Smooth muscle cell (in vitro differentiated cells): Measurements from ENCODE around the gene PRDM16. TPM values are rescaled to one million over a fixed set of nuclear protein-coding genes. Genes with fewer than 3 reads are reported as not detected.

ENCODE experiments used
- DNase-seq: peaks from one replicate; lab custom pipeline; 2025; ENCODE audit not compliant: unreplicated experiment; lab: John Stamatoyannopoulos, UW
- H2AFZ ChIP-seq: fragments of 200-600 bp; sonication (generic); 2 replicates; pipeline ENCODE4 v1.6.0; 2016; ENCODE audit warnings: antibody characterized with exemption, low read depth, mild to moderate bottlenecking
- H3F3A ChIP-seq: fragments of 200-600 bp; sonication (generic); 2 replicates; pipeline ENCODE4 v1.6.0; 2017; ENCODE audit warnings: antibody characterized with exemption, low read depth
- H3K27ac ChIP-seq: fragments of 200-600 bp; sonication (generic); 2 replicates; pipeline ENCODE4 v1.5.1; 2016; ENCODE audit warnings: low read depth, mild to moderate bottlenecking
- H3K27me3 ChIP-seq: fragments of 200-600 bp; sonication (generic); 2 replicates; pipeline ENCODE4 v1.6.1; 2016; ENCODE audit warnings: low read depth, mild to moderate bottlenecking
- H3K36me3 ChIP-seq: fragments of 200-600 bp; sonication (generic); 2 replicates; pipeline ENCODE4 v1.5.1; 2016; ENCODE audit warnings: low read depth
- H3K4me1 ChIP-seq: fragments of 200-600 bp; sonication (generic); 2 replicates; pipeline ENCODE4 v1.5.1; 2016; ENCODE audit warnings: low read depth
- H3K4me2 ChIP-seq: fragments of 200-600 bp; sonication (generic); 2 replicates; pipeline ENCODE4 v1.6.0; 2016; ENCODE audit warnings: mild to moderate bottlenecking
- H3K4me3 ChIP-seq: fragments of 200-600 bp; sonication (generic); 2 replicates; pipeline ENCODE4 v1.5.1; 2016; ENCODE audit warnings: mild to moderate bottlenecking
- H3K79me2 ChIP-seq: fragments of 200-600 bp; sonication (generic); 2 replicates; pipeline ENCODE4 v1.6.0; 2016; ENCODE audit warnings: low read depth, mild to moderate bottlenecking
- H3K9ac ChIP-seq: fragments of 200-600 bp; sonication (generic); 2 replicates; pipeline ENCODE4 v1.6.0; 2016; ENCODE audit warnings: low read depth
- H3K9me3 ChIP-seq: fragments of 200-600 bp; sonication (generic); replicated peaks from 2 replicates; pipeline ENCODE4 v1.5.1; 2016; ENCODE audit warnings: low read depth
- H4K20me1 ChIP-seq: fragments of 200-600 bp; sonication (generic); 2 replicates; pipeline ENCODE4 v1.6.0; 2016; ENCODE audit warnings: low read depth
- WGBS: methylation state at CpG from one replicate; pipeline ENCODE4 v1.1.7; 2016; ENCODE audit warnings: low lambda C conversion rate; 5-methylcytosine and 5-hydroxymethylcytosine counted together
- polyA plus RNA-seq: library from polyadenylated mRNA; unstranded; fragments of >200 nt; fragmentation: Nextera tagmentation; extraction: Ambion mirVana; gene quantifications from 2 replicates; pipeline ENCODE4 v1.2.1, GENCODE V29; 2016
- total RNA-seq: library from RNA; depleted of rRNA; stranded (reverse); fragments of >200 nt; gene quantifications from 2 replicates; pipeline ENCODE4 v1.2.3, GENCODE V29; 2014
- TF ChIP-seq, protein P1 (sequence below): fragments of 200-600 bp; sonication (generic); IDR thresholded peaks from 2 replicates; pipeline ENCODE4 v1.5.1; 2017; ENCODE audit warnings: borderline replicate concordance, mild to moderate bottlenecking, antibody characterized with exemption; ENCODE audit not compliant: insufficient read depth, poor library complexity, severe bottlenecking

The PRDM16 gene
- total and polyA plus RNA-seq, 2 experiments from 2014 or later, result 0.72 to 1.3 TPM

GRCh38 chr1:3277011-3277471 lies 208.0 kb downstream of the PRDM16 start:
- no peak overlapping the region for H3K4me2 ChIP-seq
- H3K27me3 ChIP-seq, result no peaks in the 10 kb centered on the region
- H2AFZ ChIP-seq, result no peak overlapping the region
- H3K9me3 ChIP-seq, result no peaks in the 10 kb centered on the region
- H3F3A ChIP-seq, result no peaks in the 10 kb centered on the region
- H3K36me3 ChIP-seq, result no peaks in the 10 kb centered on the region
- WGBS, result 85% methylated on average over 13 of the region's 15 CpGs
- H3K79me2 ChIP-seq, result no peaks in the 10 kb centered on the region
- no peaks in the 10 kb centered on the region for H4K20me1 ChIP-seq
- H3K9ac ChIP-seq, result no peak overlapping the region
- TF ChIP-seq, protein P1, sequence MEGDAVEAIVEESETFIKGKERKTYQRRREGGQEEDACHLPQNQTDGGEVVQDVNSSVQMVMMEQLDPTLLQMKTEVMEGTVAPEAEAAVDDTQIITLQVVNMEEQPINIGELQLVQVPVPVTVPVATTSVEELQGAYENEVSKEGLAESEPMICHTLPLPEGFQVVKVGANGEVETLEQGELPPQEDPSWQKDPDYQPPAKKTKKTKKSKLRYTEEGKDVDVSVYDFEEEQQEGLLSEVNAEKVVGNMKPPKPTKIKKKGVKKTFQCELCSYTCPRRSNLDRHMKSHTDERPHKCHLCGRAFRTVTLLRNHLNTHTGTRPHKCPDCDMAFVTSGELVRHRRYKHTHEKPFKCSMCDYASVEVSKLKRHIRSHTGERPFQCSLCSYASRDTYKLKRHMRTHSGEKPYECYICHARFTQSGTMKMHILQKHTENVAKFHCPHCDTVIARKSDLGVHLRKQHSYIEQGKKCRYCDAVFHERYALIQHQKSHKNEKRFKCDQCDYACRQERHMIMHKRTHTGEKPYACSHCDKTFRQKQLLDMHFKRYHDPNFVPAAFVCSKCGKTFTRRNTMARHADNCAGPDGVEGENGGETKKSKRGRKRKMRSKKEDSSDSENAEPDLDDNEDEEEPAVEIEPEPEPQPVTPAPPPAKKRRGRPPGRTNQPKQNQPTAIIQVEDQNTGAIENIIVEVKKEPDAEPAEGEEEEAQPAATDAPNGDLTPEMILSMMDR, result no peak
- H3K4me3 ChIP-seq, result no peak overlapping the region
- no peak for DNase-seq
- H3K4me1 ChIP-seq, result no peaks in the 10 kb centered on the region
- no peak overlapping the region for H3K27ac ChIP-seq

- H2AFZ ChIP-seq, result no peak overlapping the region
- H3K27me3 ChIP-seq, result no peaks in the 10 kb centered on the region
- H3K36me3 ChIP-seq, result no peaks in the 10 kb centered on the region
- TF ChIP-seq, protein P1, result no peak
- no peaks in the 10 kb centered on the region for H3K79me2 ChIP-seq
- WGBS, result 90% methylated on average over 19 of the region's 19 CpGs
- H3K9ac ChIP-seq, result no peak overlapping the region
- no peaks in the 10 kb centered on the region for H3K9me3 ChIP-seq
- H3K4me3 ChIP-seq, result no peak overlapping the region
- no peak overlapping the region for H3K27ac ChIP-seq
- no peak for DNase-seq
- H3F3A ChIP-seq, result no peaks in the 10 kb centered on the region
- no peaks in the 10 kb centered on the region for H4K20me1 ChIP-seq
- H3K4me2 ChIP-seq, result no peak overlapping the region
- H3K4me1 ChIP-seq, result no peaks in the 10 kb centered on the region
Measured at GRCh38 chr1:3277623-3278022, 208.6 kb downstream of the PRDM16 start.

- Histone ChIP-seq H3K79me2 (no peaks in the 10 kb centered on the region), H3K4me1 (no peaks in the 10 kb centered on the region), H3K4me3 (no peak overlapping the region), H3K9ac (no peak overlapping the region), H3K27ac (no peak overlapping the region), H3K9me3 (no peaks in the 10 kb centered on the region), H3K36me3 (no peaks in the 10 kb centered on the region), H2AFZ (no peak overlapping the region), H3K27me3 (no peaks in the 10 kb centered on the region), H3K4me2 (no peak overlapping the region), H4K20me1 (no peaks in the 10 kb centered on the region), H3F3A (no peaks in the 10 kb centered on the region)
- 91% methylated on average over 37 of the region's 37 CpGs for WGBS
- no peak for DNase-seq
- TF ChIP-seq, protein P1, result no peak
Measured at GRCh38 chr1:3278416-3279181, 209.6 kb downstream of the PRDM16 start.

DNA sequence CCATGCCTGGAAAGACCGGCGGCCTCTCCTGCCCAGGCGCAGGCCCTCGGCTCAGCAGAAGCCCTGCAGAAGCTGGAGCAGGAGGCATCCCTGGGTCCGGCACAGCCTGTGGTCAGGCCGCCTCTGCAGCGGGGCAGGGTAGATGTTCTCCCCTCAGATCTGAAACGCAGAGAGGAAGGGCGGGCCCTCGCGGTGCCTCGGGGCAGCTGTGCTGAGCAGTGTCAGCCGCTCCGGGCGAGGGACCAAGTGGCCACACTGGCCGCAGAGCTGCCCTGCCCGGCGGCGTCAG lies 210.1 kb downstream of the PRDM16 start:
- Histone ChIP-seq H3F3A (no peaks in the 10 kb centered on the region), H3K4me1 (no peaks in the 10 kb centered on the region), H3K79me2 (no peaks in the 10 kb centered on the region), H3K9ac (no peak overlapping the region), H2AFZ (no peak overlapping the region), H3K4me2 (no peak overlapping the region), H3K27me3 (no peaks in the 10 kb centered on the region), H4K20me1 (no peaks in the 10 kb centered on the region), H3K4me3 (no peak overlapping the region), H3K27ac (no peak overlapping the region), H3K36me3 (no peaks in the 10 kb centered on the region), H3K9me3 (no peaks in the 10 kb centered on the region)
- no peak for DNase-seq
- WGBS, result 94% methylated on average over 19 of the region's 19 CpGs
- TF ChIP-seq, protein P1, result no peak
